DND-41 (cell line): ENCODE results near the gene ITGA2.

Experiments
- ATAC-seq: fragments of 200-7000 bp; cut with Tn5 transposase; 3 replicates; pipeline ENCODE4 v1.9.1; 2021; ENCODE audit warnings: low read depth; ENCODE audit not compliant: insufficient read depth
- DNase-seq: peaks from one replicate; pipeline ENCODE4 v3.0.0-alpha.2; 2020
- H2AFZ ChIP-seq: 2 replicates; pipeline ENCODE4 v1.6.0; 2012; ENCODE audit warnings: low read depth, low read length
- H3K27ac ChIP-seq: 2 replicates; pipeline ENCODE4 v1.5.1; 2012; ENCODE audit warnings: low read length, inconsistent platforms
- H3K27me3 ChIP-seq: fragments of 200-600 bp; sonication (generic); 2 replicates; pipeline ENCODE4 v1.6.0; 2012; ENCODE audit warnings: low read length, mild to moderate bottlenecking, inconsistent platforms; ENCODE audit not compliant: insufficient read depth, poor library complexity
- H3K36me3 ChIP-seq: 2 replicates; pipeline ENCODE4 v1.5.1; 2012; ENCODE audit warnings: low read length, inconsistent platforms; ENCODE audit not compliant: insufficient read depth
- H3K4me1 ChIP-seq: 2 replicates; pipeline ENCODE4 v1.5.1; 2012; ENCODE audit warnings: mild to moderate bottlenecking, low read length; ENCODE audit not compliant: insufficient read depth
- H3K4me2 ChIP-seq: 2 replicates; pipeline ENCODE4 v1.6.0; 2012; ENCODE audit warnings: mild to moderate bottlenecking, moderate library complexity, low read length, inconsistent platforms; ENCODE audit not compliant: insufficient read depth
- H3K4me3 ChIP-seq, 2 experiments: fragments of 200-600 bp in 1 of 2; shearing (Covaris generic) in 1 of 2; 2 replicates each; pipeline ENCODE4 v1.5.1; 2012 to 2016; ENCODE audit warnings: inconsistent platforms in 2 of 2, low read length in 2 of 2, mild to moderate bottlenecking in 2 of 2, low read depth in 1 of 2, moderate library complexity in 1 of 2
- H3K79me2 ChIP-seq: 2 replicates; pipeline ENCODE4 v1.6.0; 2012; ENCODE audit warnings: low read length, inconsistent platforms; ENCODE audit not compliant: insufficient read depth
- H3K9ac ChIP-seq: 2 replicates; pipeline ENCODE4 v1.6.0; 2012; ENCODE audit warnings: low read depth, mild to moderate bottlenecking, inconsistent platforms, low read length, moderate library complexity
- H3K9me3 ChIP-seq: 2 replicates; pipeline ENCODE4 v1.5.1; 2012; ENCODE audit warnings: low read length, moderate library complexity, mild to moderate bottlenecking, inconsistent platforms; ENCODE audit not compliant: insufficient read depth, severe bottlenecking
- H4K20me1 ChIP-seq: 2 replicates; pipeline ENCODE4 v1.6.0; 2012; ENCODE audit warnings: low read length; ENCODE audit not compliant: insufficient read depth
- EZH2 ChIP-seq: IDR thresholded peaks from 3 replicates; pipeline ENCODE4 v1.6.1; 2012; ENCODE audit warnings: borderline replicate concordance, low read depth, mild to moderate bottlenecking, moderate library complexity, low read length, inconsistent platforms; ENCODE audit not compliant: severe bottlenecking
- TF ChIP-seq, protein P1 (sequence below): IDR thresholded peaks from 2 replicates; pipeline ENCODE4 v1.5.1; 2012; ENCODE audit warnings: borderline replicate concordance, low read length, moderate library complexity, mild to moderate bottlenecking; ENCODE audit not compliant: poor library complexity, severe bottlenecking; ENCODE audit errors: extremely low read depth

Gene ITGA2

DNA sequence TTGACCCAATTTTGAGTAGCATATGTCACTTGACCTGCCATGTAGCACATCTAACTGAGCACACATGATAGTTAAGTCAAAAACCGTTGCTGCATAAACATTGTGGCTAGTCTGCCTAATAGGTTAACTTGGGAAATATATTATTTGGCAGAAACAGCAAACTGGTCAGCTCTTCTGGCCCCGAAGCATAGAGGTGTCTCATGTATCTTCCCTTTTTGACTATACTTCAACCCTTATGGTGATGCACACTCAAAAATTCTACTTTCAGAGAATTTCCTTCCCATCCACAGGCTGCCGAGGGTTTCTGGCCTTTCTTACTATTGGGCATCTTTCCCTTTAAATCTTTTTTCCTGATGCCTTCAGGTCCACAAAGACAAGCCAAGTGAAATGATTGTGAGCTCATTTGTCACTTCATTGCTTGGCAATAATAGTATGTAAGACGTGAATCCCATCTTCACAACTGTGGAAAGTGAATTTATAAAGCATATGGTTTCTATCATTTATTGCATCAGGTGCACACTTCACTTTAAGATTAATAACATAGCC is 79.2 kb downstream of the ITGA2 start:
- H3K4me1 ChIP-seq = no peaks in the 10 kb centered on the region
- no peaks in the 10 kb centered on the region for H3K9me3 ChIP-seq
- H2AFZ ChIP-seq = no peak overlapping the region
- no peak overlapping the region for H3K4me3 ChIP-seq
- H3K79me2 ChIP-seq = no peaks in the 10 kb centered on the region
- H3K4me2 ChIP-seq = no peak overlapping the region
- no peak for TF ChIP-seq EZH2
- TF ChIP-seq, protein P1, sequence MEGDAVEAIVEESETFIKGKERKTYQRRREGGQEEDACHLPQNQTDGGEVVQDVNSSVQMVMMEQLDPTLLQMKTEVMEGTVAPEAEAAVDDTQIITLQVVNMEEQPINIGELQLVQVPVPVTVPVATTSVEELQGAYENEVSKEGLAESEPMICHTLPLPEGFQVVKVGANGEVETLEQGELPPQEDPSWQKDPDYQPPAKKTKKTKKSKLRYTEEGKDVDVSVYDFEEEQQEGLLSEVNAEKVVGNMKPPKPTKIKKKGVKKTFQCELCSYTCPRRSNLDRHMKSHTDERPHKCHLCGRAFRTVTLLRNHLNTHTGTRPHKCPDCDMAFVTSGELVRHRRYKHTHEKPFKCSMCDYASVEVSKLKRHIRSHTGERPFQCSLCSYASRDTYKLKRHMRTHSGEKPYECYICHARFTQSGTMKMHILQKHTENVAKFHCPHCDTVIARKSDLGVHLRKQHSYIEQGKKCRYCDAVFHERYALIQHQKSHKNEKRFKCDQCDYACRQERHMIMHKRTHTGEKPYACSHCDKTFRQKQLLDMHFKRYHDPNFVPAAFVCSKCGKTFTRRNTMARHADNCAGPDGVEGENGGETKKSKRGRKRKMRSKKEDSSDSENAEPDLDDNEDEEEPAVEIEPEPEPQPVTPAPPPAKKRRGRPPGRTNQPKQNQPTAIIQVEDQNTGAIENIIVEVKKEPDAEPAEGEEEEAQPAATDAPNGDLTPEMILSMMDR = no peak
- no peaks in the 10 kb centered on the region for H4K20me1 ChIP-seq
- no peak overlapping the region for H3K9ac ChIP-seq
- no peak overlapping the region for H3K27ac ChIP-seq
- ATAC-seq (no peak), DNase-seq (no peak)
- no peaks in the 10 kb centered on the region for H3K27me3 ChIP-seq
- H3K36me3 ChIP-seq = peaks cover 10% of the 10 kb centered on the region; the same call in 1 of the 2 replicates

DNA sequence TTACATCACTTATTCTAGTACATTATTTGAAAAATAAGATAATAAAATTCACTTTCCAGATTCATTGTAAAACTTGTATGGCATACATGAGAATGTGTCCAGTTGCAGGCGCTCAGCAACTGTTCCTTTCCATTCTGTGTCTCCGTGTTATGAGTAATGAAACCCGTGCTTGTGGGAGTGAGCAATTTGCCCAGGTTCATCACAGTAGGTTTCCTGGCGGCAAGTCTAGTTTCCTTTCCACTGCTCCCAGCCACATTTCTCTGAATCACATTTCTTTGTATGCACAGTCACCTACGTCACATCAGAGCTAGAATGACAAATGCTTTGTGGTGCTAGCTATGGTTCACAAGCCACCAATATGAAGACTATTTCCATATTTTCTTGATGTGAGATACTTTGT is 80.5 kb downstream of the ITGA2 start:
- no peak for DNase-seq
- no peak; the same call in 2 of the 3 replicates for ATAC-seq
- peaks cover 18% of the 10 kb centered on the region; the same call in 1 of the 2 replicates for H3K36me3 ChIP-seq

DNA sequence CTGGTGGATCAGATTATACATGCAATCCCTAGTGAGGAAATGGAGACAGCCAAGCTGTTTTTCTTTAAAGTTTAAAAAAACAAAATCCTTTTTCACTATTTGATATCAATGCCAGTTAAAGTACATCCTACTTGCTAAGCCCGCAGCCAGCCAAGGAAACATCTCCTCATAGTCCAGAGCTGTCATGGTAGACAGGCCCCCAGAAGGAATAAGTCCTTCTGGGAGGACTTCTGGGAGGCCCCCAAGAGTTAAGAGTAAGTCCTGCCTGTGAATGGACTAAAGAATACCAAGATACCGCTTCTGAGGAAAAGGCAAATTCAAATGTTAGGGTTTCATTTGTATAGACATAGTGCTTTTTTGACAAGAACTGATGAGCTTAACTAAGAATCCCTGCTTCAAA is 82.1 kb downstream of the ITGA2 start:
- H4K20me1 ChIP-seq = no peaks in the 10 kb centered on the region
- TF ChIP-seq EZH2 = no peak
- TF ChIP-seq, protein P1 = no peak
- ATAC-seq = no peak
- no peaks in the 10 kb centered on the region for H3K9me3 ChIP-seq
- H2AFZ ChIP-seq = no peak overlapping the region
- H3K79me2 ChIP-seq = no peaks in the 10 kb centered on the region
- DNase-seq = no peak
- H3K27me3 ChIP-seq = no peaks in the 10 kb centered on the region
- H3K4me3 ChIP-seq = no peak overlapping the region
- peaks cover 25% of the 10 kb centered on the region; the same call in 1 of the 2 replicates for H3K36me3 ChIP-seq
- no peak overlapping the region for H3K9ac ChIP-seq
- H3K4me1 ChIP-seq = no peaks in the 10 kb centered on the region
- H3K4me2 ChIP-seq = no peak overlapping the region
- H3K27ac ChIP-seq = no peak overlapping the region

More for the DNA sequence above, 80.5 kb downstream of the ITGA2 start:
- H3K27me3 ChIP-seq = no peaks in the 10 kb centered on the region
- no peaks in the 10 kb centered on the region for H3K79me2 ChIP-seq
- H3K9ac ChIP-seq = no peak overlapping the region
- H3K9me3 ChIP-seq = no peaks in the 10 kb centered on the region
- TF ChIP-seq, protein P1 = no peak
- no peak for TF ChIP-seq EZH2
- H2AFZ ChIP-seq = no peak overlapping the region
- H3K4me1 ChIP-seq = no peaks in the 10 kb centered on the region
- H4K20me1 ChIP-seq = no peaks in the 10 kb centered on the region
- H3K27ac ChIP-seq = no peak overlapping the region
- H3K4me2 ChIP-seq = no peak overlapping the region
- H3K4me3 ChIP-seq = no peak overlapping the region
